HL-60 (cell line): ENCODE results near the gene TIMM23.
A peak's percentile ranks its signal among the peaks of the same experiment; 100 is the strongest.

Experiments used
- DNase-seq, 2 experiments: peaks; one replicate each; pipeline ENCODE4 v3.0.0-alpha.2; 2010 to 2020; ENCODE audit warnings: low read depth in 1 of 2, low spot score in 1 of 2
- H3K27ac ChIP-seq: fragments of 250-450 bp; sonication (Bioruptor Pico); replicated peaks from 2 replicates; pipeline ENCODE4 v1.5.1; 2020; ENCODE audit warnings: mild to moderate bottlenecking, moderate library complexity
- H3K27me3 ChIP-seq: fragments of 250-450 bp; sonication (Bioruptor Pico); 2 replicates; pipeline ENCODE4 v1.5.1; 2021; ENCODE audit warnings: mild to moderate bottlenecking, moderate library complexity; ENCODE audit not compliant: insufficient read depth, poor library complexity, severe bottlenecking
- H3K4me3 ChIP-seq: replicated peaks from 2 replicates; pipeline ENCODE4 v1.5.1; 2011; ENCODE audit warnings: mild to moderate bottlenecking, control low read depth, low read length; ENCODE audit not compliant: insufficient read depth
- CTCF ChIP-seq: IDR thresholded peaks from one replicate; pipeline ENCODE4 v1.5.1; 2011; ENCODE audit warnings: low read length, control low read depth, inconsistent platforms; ENCODE audit not compliant: insufficient read depth
- GABPA ChIP-seq: IDR thresholded peaks from 2 replicates; pipeline ENCODE4 v1.6.1; 2012; ENCODE audit warnings: low read depth
- POLR2AphosphoS5 ChIP-seq: IDR thresholded peaks from 2 replicates; pipeline ENCODE4 v1.6.1; 2012; ENCODE audit warnings: low read depth
- REST ChIP-seq: IDR thresholded peaks from 2 replicates; pipeline ENCODE4 v1.6.1; 2012; ENCODE audit warnings: low read depth; ENCODE audit not compliant: insufficient replicate concordance
- SPI1 ChIP-seq: IDR thresholded peaks from 2 replicates; pipeline ENCODE4 v1.6.1; 2012; ENCODE audit warnings: low read depth, mild to moderate bottlenecking, borderline replicate concordance

Gene TIMM23

GRCh38 chr10:46052057-46052790, 79.9 kb downstream of the TIMM23 start:
- peak overlapping the region; percentile 5; the same call in 1 of the 2 replicates for H3K27ac ChIP-seq
- DNase-seq = no peak
- H3K4me3 ChIP-seq = no peak overlapping the region
- H3K27me3 ChIP-seq = no peaks in the 10 kb centered on the region
- TF ChIP-seq POLR2AphosphoS5 (no peak), CTCF (no peak), REST (no peak), GABPA (no peak), SPI1 (no peak)

GRCh38 chr10:46052791-46053375, 80.6 kb downstream of the TIMM23 start:
- no peak overlapping the region for H3K4me3 ChIP-seq
- TF ChIP-seq SPI1 (no peak), CTCF (no peak), GABPA (no peak), REST (no peak), POLR2AphosphoS5 (no peak)
- DNase-seq = no peak
- H3K27ac ChIP-seq = peak overlapping the region; percentile 5; the same call in 1 of the 2 replicates
- no peaks in the 10 kb centered on the region for H3K27me3 ChIP-seq
